Gastroesophageal sphincter (tissue), 3 donors: ENCODE results near the gene ZBTB8A.

Experiments
- CTCF ChIP-seq, 4 experiments: fragments of 200-600 bp in 2 of 4; fragments of 450-650 bp in 2 of 4; sonication (generic) in 1 of 4; IDR thresholded peaks; one replicate each; pipeline ENCODE4 v1.5.1; 2017 to 2019; ENCODE audit warnings: antibody characterized with exemption in 4 of 4, mild to moderate bottlenecking in 2 of 4, moderate library complexity in 2 of 4
- POLR2A ChIP-seq, 2 donors: fragments of 450-650 bp; IDR thresholded peaks; one replicate each; pipeline ENCODE4 v1.6.1; 2017; ENCODE audit warnings: antibody characterized with exemption in 2 of 2, mild to moderate bottlenecking in 2 of 2, moderate library complexity in 1 of 2
- POLR2AphosphoS5 ChIP-seq: sonication (generic); formaldehyde crosslinking; IDR thresholded peaks from one replicate; pipeline ENCODE4 v1.6.1; 2017; ENCODE audit warnings: antibody characterized with exemption

GRCh38 chr1:32521165-32521564 lies 18.1 kb upstream of the ZBTB8A start:
- TF ChIP-seq CTCF (IDR thresholded peaks at IDR 0.05) (no peak), POLR2AphosphoS5 (no peak), POLR2A (IDR thresholded peaks at IDR 0.05) (no peak)
